ENCODE measurements around the gene ABCB11. TPM values are rescaled to one million over a fixed set of nuclear protein-coding genes. Genes with fewer than 3 reads are reported as not detected.
A peak's percentile ranks its signal among the peaks of the same experiment; 100 is the strongest.

The ABCB11 gene
- total and polyA plus RNA-seq, 5 donors from 2014 or later: not detected

GRCh38 chr2:168976034-168976654, 55.0 kb downstream of the ABCB11 start:
- Histone ChIP-seq H3K27ac (ENCODE audit: insufficient read depth, low read length, poor library complexity, severe bottlenecking) (no peak overlapping the region), H3K4me3 (ENCODE audit: low read depth, low read length) (no peak overlapping the region), H3K4me1 (ENCODE audit: control insufficient read depth, insufficient read depth, low read length, poor library complexity, severe bottlenecking) (no peaks in the 10 kb centered on the region), H3K9me3 (ENCODE audit: control insufficient read depth in 2 of 2, low read length in 2 of 2) (no peaks in the 10 kb centered on the region), H3K27me3 (ENCODE audit: control insufficient read depth, insufficient read depth, low read length) (no peaks in the 10 kb centered on the region), H3K36me3 (ENCODE audit: control insufficient read depth, insufficient read depth, low read length) (no peaks in the 10 kb centered on the region)
- Mint-ChIP-seq H3K9me3 (no peaks in the 10 kb centered on the region), H3K4me3 (no peak overlapping the region), H3K27me3 (no peaks in the 10 kb centered on the region), H3K4me1 (no peaks in the 10 kb centered on the region), H3K27ac (no peak overlapping the region), H3K36me3 (no peaks in the 10 kb centered on the region)
- ATAC-seq (ENCODE audit: low read depth in 2 of 2) (no peak), DNase-seq (peak in 1 of 3 donors; percentile 21)

- H3K27me3 ChIP-seq (ENCODE audit: control insufficient read depth, insufficient read depth, low read length): no peaks in the 10 kb centered on the region
- no peak overlapping the region for H3K4me3 Mint-ChIP-seq
- H3K4me3 ChIP-seq (ENCODE audit: low read depth, low read length): no peak overlapping the region
- H3K27me3 Mint-ChIP-seq: no peaks in the 10 kb centered on the region
- H3K9me3 ChIP-seq (ENCODE audit: control insufficient read depth in 2 of 2, low read length in 2 of 2): no peaks in the 10 kb centered on the region
- no peaks in the 10 kb centered on the region for H3K9me3 Mint-ChIP-seq
- DNase-seq: peak in 1 of 3 donors; percentile 17
- H3K27ac Mint-ChIP-seq: no peak overlapping the region
- ATAC-seq (ENCODE audit: low read depth in 2 of 2): no peak
- no peaks in the 10 kb centered on the region for H3K4me1 ChIP-seq (ENCODE audit: control insufficient read depth, insufficient read depth, low read length, poor library complexity, severe bottlenecking)
- no peak overlapping the region for H3K27ac ChIP-seq (ENCODE audit: insufficient read depth, low read length, poor library complexity, severe bottlenecking)
- H3K36me3 Mint-ChIP-seq: no peaks in the 10 kb centered on the region
- no peaks in the 10 kb centered on the region for H3K36me3 ChIP-seq (ENCODE audit: control insufficient read depth, insufficient read depth, low read length)
- H3K4me1 Mint-ChIP-seq: no peaks in the 10 kb centered on the region
Observed at GRCh38 chr2:168974428-168974827, 56.7 kb downstream of the ABCB11 start.

- ATAC-seq (ENCODE audit: low read depth in 2 of 2): no peak
- H3K27ac ChIP-seq (ENCODE audit: insufficient read depth, low read length, poor library complexity, severe bottlenecking): no peak overlapping the region
- H3K4me3 Mint-ChIP-seq: no peak overlapping the region
Observed at GRCh38 chr2:168971261-168971660, 59.9 kb downstream of the ABCB11 start.

GRCh38 chr2:168970711-168971233, 60.4 kb downstream of the ABCB11 start:
- Mint-ChIP-seq H3K36me3 (no peaks in the 10 kb centered on the region), H3K9me3 (no peaks in the 10 kb centered on the region), H3K27ac (no peak overlapping the region), H3K4me3 (no peak overlapping the region), H3K27me3 (no peaks in the 10 kb centered on the region), H3K4me1 (no peaks in the 10 kb centered on the region)
- H3K4me1 ChIP-seq (ENCODE audit: control insufficient read depth, insufficient read depth, low read length, poor library complexity, severe bottlenecking): no peaks in the 10 kb centered on the region
- no peaks in the 10 kb centered on the region for H3K9me3 ChIP-seq (ENCODE audit: control insufficient read depth in 2 of 2, low read length in 2 of 2)
- H3K36me3 ChIP-seq (ENCODE audit: control insufficient read depth, insufficient read depth, low read length): no peaks in the 10 kb centered on the region
- no peak overlapping the region for H3K27ac ChIP-seq (ENCODE audit: insufficient read depth, low read length, poor library complexity, severe bottlenecking)
- H3K4me3 ChIP-seq (ENCODE audit: low read depth, low read length): no peak overlapping the region
- DNase-seq (no peak), ATAC-seq (ENCODE audit: low read depth in 2 of 2) (no peak)
- H3K27me3 ChIP-seq (ENCODE audit: control insufficient read depth, insufficient read depth, low read length): no peaks in the 10 kb centered on the region

More at GRCh38 chr2:168971261-168971660, 59.9 kb downstream of the ABCB11 start:
- Histone ChIP-seq H3K4me1 (ENCODE audit: control insufficient read depth, insufficient read depth, low read length, poor library complexity, severe bottlenecking) (no peaks in the 10 kb centered on the region), H3K4me3 (ENCODE audit: low read depth, low read length) (no peak overlapping the region), H3K27me3 (ENCODE audit: control insufficient read depth, insufficient read depth, low read length) (no peaks in the 10 kb centered on the region), H3K36me3 (ENCODE audit: control insufficient read depth, insufficient read depth, low read length) (no peaks in the 10 kb centered on the region), H3K9me3 (ENCODE audit: control insufficient read depth in 2 of 2, low read length in 2 of 2) (no peaks in the 10 kb centered on the region)
- H3K9me3 Mint-ChIP-seq: no peaks in the 10 kb centered on the region
- no peaks in the 10 kb centered on the region for H3K36me3 Mint-ChIP-seq
- no peak for DNase-seq
- H3K27me3 Mint-ChIP-seq: no peaks in the 10 kb centered on the region
- no peaks in the 10 kb centered on the region for H3K4me1 Mint-ChIP-seq
- H3K27ac Mint-ChIP-seq: no peak overlapping the region

- no peak overlapping the region for H3K4me3 ChIP-seq (ENCODE audit: low read depth, low read length)
- ATAC-seq (ENCODE audit: low read depth in 2 of 2): no peak
- no peaks in the 10 kb centered on the region for H3K36me3 Mint-ChIP-seq
- H3K27me3 Mint-ChIP-seq: no peaks in the 10 kb centered on the region
- no peaks in the 10 kb centered on the region for H3K36me3 ChIP-seq (ENCODE audit: control insufficient read depth, insufficient read depth, low read length)
- no peaks in the 10 kb centered on the region for H3K4me1 ChIP-seq (ENCODE audit: control insufficient read depth, insufficient read depth, low read length, poor library complexity, severe bottlenecking)
- no peak overlapping the region for H3K27ac Mint-ChIP-seq
- H3K27ac ChIP-seq (ENCODE audit: insufficient read depth, low read length, poor library complexity, severe bottlenecking): no peak overlapping the region
- H3K9me3 ChIP-seq (ENCODE audit: control insufficient read depth in 2 of 2, low read length in 2 of 2): no peaks in the 10 kb centered on the region
- peaks cover 0 to 2% (median 0%) of the 10 kb centered on the region in 7 donors for H3K9me3 Mint-ChIP-seq
- H3K4me3 Mint-ChIP-seq: no peak overlapping the region
- H3K4me1 Mint-ChIP-seq: no peaks in the 10 kb centered on the region
- no peak for DNase-seq
- H3K27me3 ChIP-seq (ENCODE audit: control insufficient read depth, insufficient read depth, low read length): no peaks in the 10 kb centered on the region
Observed at GRCh38 chr2:168969865-168970264, 61.3 kb downstream of the ABCB11 start.

- Mint-ChIP-seq H3K36me3 (no peaks in the 10 kb centered on the region), H3K9me3 (peaks cover 0 to 2% (median 0%) of the 10 kb centered on the region in 7 donors), H3K4me3 (no peak overlapping the region), H3K27me3 (no peaks in the 10 kb centered on the region), H3K4me1 (no peaks in the 10 kb centered on the region), H3K27ac (no peak overlapping the region)
- Histone ChIP-seq H3K36me3 (ENCODE audit: control insufficient read depth, insufficient read depth, low read length) (no peaks in the 10 kb centered on the region), H3K27ac (ENCODE audit: insufficient read depth, low read length, poor library complexity, severe bottlenecking) (no peak overlapping the region), H3K27me3 (ENCODE audit: control insufficient read depth, insufficient read depth, low read length) (no peaks in the 10 kb centered on the region), H3K4me1 (ENCODE audit: control insufficient read depth, insufficient read depth, low read length, poor library complexity, severe bottlenecking) (peaks cover 3% of the 10 kb centered on the region), H3K9me3 (ENCODE audit: control insufficient read depth in 2 of 2, low read length in 2 of 2) (no peaks in the 10 kb centered on the region), H3K4me3 (ENCODE audit: low read depth, low read length) (no peak overlapping the region)
- DNase-seq: no peak
- no peak for ATAC-seq (ENCODE audit: low read depth in 2 of 2)
Observed at GRCh38 chr2:168968342-168968741, 62.8 kb downstream of the ABCB11 start.

- Mint-ChIP-seq H3K36me3 (no peaks in the 10 kb centered on the region), H3K4me1 (no peaks in the 10 kb centered on the region), H3K4me3 (no peak overlapping the region), H3K27ac (no peak overlapping the region), H3K9me3 (peaks cover 0 to 2% (median 0%) of the 10 kb centered on the region in 7 donors), H3K27me3 (peaks cover 7% of the 10 kb centered on the region)
- Histone ChIP-seq H3K4me1 (ENCODE audit: control insufficient read depth, insufficient read depth, low read length, poor library complexity, severe bottlenecking) (peaks cover 3% of the 10 kb centered on the region), H3K36me3 (ENCODE audit: control insufficient read depth, insufficient read depth, low read length) (no peaks in the 10 kb centered on the region), H3K4me3 (ENCODE audit: low read depth, low read length) (no peak overlapping the region), H3K27me3 (ENCODE audit: control insufficient read depth, insufficient read depth, low read length) (no peaks in the 10 kb centered on the region), H3K27ac (ENCODE audit: insufficient read depth, low read length, poor library complexity, severe bottlenecking) (no peak overlapping the region), H3K9me3 (ENCODE audit: control insufficient read depth in 2 of 2, low read length in 2 of 2) (no peaks in the 10 kb centered on the region)
- DNase-seq (no peak), ATAC-seq (ENCODE audit: low read depth in 2 of 2) (no peak)
Observed at GRCh38 chr2:168964251-168964807, 66.8 kb downstream of the ABCB11 start.

GRCh38 chr2:168962636-168963035, 68.5 kb downstream of the ABCB11 start:
- Mint-ChIP-seq H3K9me3 (peaks cover 0 to 2% (median 0%) of the 10 kb centered on the region in 7 donors), H3K27ac (no peak overlapping the region), H3K4me1 (no peaks in the 10 kb centered on the region), H3K4me3 (no peak overlapping the region), H3K27me3 (peaks cover 13% of the 10 kb centered on the region), H3K36me3 (no peaks in the 10 kb centered on the region)
- no peaks in the 10 kb centered on the region for H3K36me3 ChIP-seq (ENCODE audit: control insufficient read depth, insufficient read depth, low read length)
- no peak overlapping the region for H3K4me3 ChIP-seq (ENCODE audit: low read depth, low read length)
- H3K4me1 ChIP-seq (ENCODE audit: control insufficient read depth, insufficient read depth, low read length, poor library complexity, severe bottlenecking): peaks cover 3% of the 10 kb centered on the region
- no peak for ATAC-seq (ENCODE audit: low read depth in 2 of 2)
- no peak for DNase-seq
- H3K9me3 ChIP-seq (ENCODE audit: control insufficient read depth in 2 of 2, low read length in 2 of 2): no peaks in the 10 kb centered on the region
- H3K27ac ChIP-seq (ENCODE audit: insufficient read depth, low read length, poor library complexity, severe bottlenecking): no peak overlapping the region
- peaks cover 3% of the 10 kb centered on the region for H3K27me3 ChIP-seq (ENCODE audit: control insufficient read depth, insufficient read depth, low read length)

Measured in CD4-positive, CD25-positive, alpha-beta regulatory T cell (primary cell).